GM12873 (cell line): ENCODE results near the gene PRMT1.

Experiments
- CTCF ChIP-seq: IDR thresholded peaks from 2 replicates; pipeline ENCODE4 v1.5.1; 2012; ENCODE audit warnings: low read depth, mild to moderate bottlenecking, moderate library complexity, low read length, control low read depth; ENCODE audit not compliant: insufficient read depth; ENCODE audit errors: missing control alignments

The PRMT1 gene

GRCh38 chr19:49677231-49677900, at the start of gene PRMT1:
PRMT1 (plus strand) TSS chr19:49677271; CDS start chr19:49677281, 10 bp downstream.
- no peak for TF ChIP-seq CTCF

GRCh38 chr19:49629659-49630058, 47.4 kb upstream of the PRMT1 start:
- TF ChIP-seq CTCF, result no peak

- no peak for TF ChIP-seq CTCF
Observed at GRCh38 chr19:49631014-49631588, 46.0 kb upstream of the PRMT1 start.

GRCh38 chr19:49631610-49632192, 45.4 kb upstream of the PRMT1 start:
- no peak for TF ChIP-seq CTCF

DNA sequence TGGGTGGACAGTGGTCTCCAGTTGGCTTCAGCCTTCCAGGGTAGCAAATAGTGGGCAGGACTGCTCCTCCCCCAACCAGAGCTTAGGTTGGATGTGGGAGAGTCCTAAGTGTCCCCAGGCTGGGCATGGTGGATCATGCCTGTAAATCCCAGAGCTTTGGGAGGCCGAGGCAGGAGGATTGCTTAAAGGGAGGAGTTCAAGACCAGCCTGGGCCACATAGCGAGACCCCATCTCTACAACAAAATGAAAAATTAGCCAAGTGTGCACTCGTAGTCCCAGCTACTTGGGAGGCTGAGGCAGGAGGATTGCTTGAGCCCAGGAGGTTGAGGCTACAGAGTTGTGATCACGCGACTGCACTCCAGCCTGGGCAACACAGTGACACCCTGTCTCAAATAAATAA, 44.5 kb upstream of the PRMT1 start:
- no peak for TF ChIP-seq CTCF

DNA sequence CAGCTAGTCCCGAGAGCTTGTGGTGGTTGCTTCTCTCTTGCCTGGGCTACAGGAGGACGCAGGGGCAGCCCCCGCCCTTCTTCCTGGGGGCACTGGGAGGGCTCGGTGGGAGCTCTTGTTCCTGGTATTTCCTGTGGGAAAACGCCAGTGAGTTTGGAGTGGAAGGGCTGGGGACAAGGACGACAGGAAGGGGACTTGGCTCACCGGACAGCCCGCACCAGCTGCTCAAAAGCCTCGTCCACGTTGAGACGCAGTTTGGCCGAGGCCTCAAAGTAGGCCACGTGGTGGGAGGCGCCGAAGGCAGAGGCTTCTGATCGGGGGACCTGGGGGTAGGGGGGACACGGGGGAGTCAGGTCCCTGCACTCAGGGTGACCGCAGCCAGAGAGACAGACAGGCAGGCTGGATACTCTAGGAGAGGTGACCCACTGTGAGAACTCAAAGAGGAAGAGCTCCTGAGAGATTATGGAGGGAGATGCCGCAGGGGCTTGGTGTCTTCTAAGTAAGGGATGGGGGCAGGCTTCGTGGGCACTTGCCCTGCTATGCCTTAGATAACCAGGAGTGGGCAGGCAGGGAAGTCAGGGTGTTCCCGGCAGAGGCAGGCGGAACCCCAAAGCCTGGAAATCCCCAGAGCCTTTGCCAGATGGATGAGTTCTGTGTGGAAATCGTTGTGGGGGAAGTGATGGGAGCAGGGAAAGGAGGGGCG, 41.4 kb upstream of the PRMT1 start:
- no peak for TF ChIP-seq CTCF
